ENCODE data around the gene EEF2K. TPM values are rescaled to one million over a fixed set of nuclear protein-coding genes. Genes with fewer than 3 reads are reported as not detected.

Gene EEF2K
- total RNA-seq, 1 experiment from 2014 or later = 31.0 TPM

- Histone ChIP-seq H3K4me1 (ENCODE audit: control insufficient read depth in 1 of 2, insufficient read depth in 2 of 2, low read length in 2 of 2) (no peaks in the 10 kb centered on the region), H3K36me3 (ENCODE audit: control insufficient read depth in 1 of 2, insufficient read depth in 2 of 2, low read length in 2 of 2) (peaks cover 28 to 31% of the 10 kb centered on the region in 2 experiments), H3K9ac (ENCODE audit: low read length) (no peak overlapping the region), H3K4me2 (ENCODE audit: low read length) (no peak overlapping the region), H3K79me2 (ENCODE audit: insufficient read depth, low read length) (peaks cover 10% of the 10 kb centered on the region), H3K27me3 (ENCODE audit: insufficient read depth, low read length) (no peaks in the 10 kb centered on the region), H3K9me2 (ENCODE audit: insufficient read depth) (no peaks in the 10 kb centered on the region), H2AFZ (ENCODE audit: low read depth, low read length, poor library complexity, severe bottlenecking) (no peak overlapping the region), H4K20me1 (ENCODE audit: insufficient read depth) (no peaks in the 10 kb centered on the region), H3K9me3 (ENCODE audit: control insufficient read depth in 1 of 2, insufficient read depth in 1 of 2, low read depth in 1 of 2, low read length in 2 of 2) (no peaks in the 10 kb centered on the region), H3K4me3 (replicated peaks in 1 of 2; ENCODE audit: low read depth in 1 of 2, low read length in 2 of 2) (no peak overlapping the region), H3K27ac (ENCODE audit: low read depth, low read length) (no peak overlapping the region)
- no TSS peak for BruUV-seq (replicated peaks)
- DNase-seq (ENCODE audit: low read depth, low spot score) = no peak
- ChIA-PET CTCF (no interaction called here), POLR2A (no interaction called here), RAD21 (ENCODE audit: low non-redundant PET in 1 of 2, low total read pairs in 2 of 2, uncharacterized antibody in 2 of 2, unreplicated experiment in 2 of 2) (no interaction called here)
- TF ChIP-seq SRF (IDR thresholded peaks at IDR 0.05; ENCODE audit: low read depth) (no peak), POLR2AphosphoS5 (IDR thresholded peaks at IDR 0.05; ENCODE audit: low read depth, low read length) (no peak), SP1 (IDR thresholded peaks at IDR 0.05; ENCODE audit: low read depth) (no peak), CTCF (IDR thresholded peaks at IDR 0.05 in 2 of 3, conservative IDR thresholded peaks at IDR 0.05 in 1 of 3; ENCODE audit: borderline replicate concordance in 1 of 3, insufficient read depth in 1 of 3, low read depth in 2 of 3, low read length in 2 of 3) (no peak), ATF3 (IDR thresholded peaks at IDR 0.05) (no peak), ELF1 (IDR thresholded peaks at IDR 0.05; ENCODE audit: borderline replicate concordance, low read depth) (no peak), MAX (IDR thresholded peaks at IDR 0.05) (no peak), CBX3 (IDR thresholded peaks at IDR 0.05; ENCODE audit: low read depth) (no peak), CEBPB (IDR thresholded peaks at IDR 0.05; ENCODE audit: low read depth) (no peak), YY1 (IDR thresholded peaks at IDR 0.05; ENCODE audit: extremely low read depth, insufficient replicate concordance, low read depth, low read length) (no peak), JUND (IDR thresholded peaks at IDR 0.05) (no peak), SIN3A (IDR thresholded peaks at IDR 0.05; ENCODE audit: low read depth) (no peak), ZNF274 (IDR thresholded peaks at IDR 0.05; ENCODE audit: low read depth, low read length) (no peak), FOSL1 (IDR thresholded peaks at IDR 0.05; ENCODE audit: low read depth) (no peak), RAD21 (IDR thresholded peaks at IDR 0.05; ENCODE audit: low read depth) (no peak), EZH2phosphoT487 (IDR thresholded peaks at IDR 0.05; ENCODE audit: borderline replicate concordance) (no peak)
- ATAC-seq = no peak
- intact Hi-C loops (cut with micrococcal nuclease) = loop anchor here (10.0 kb wide), 3 partner anchors 57 to 1023 kb away; no protein-coding TSS in a partner anchor
Measured at GRCh38 chr16:22328081-22328725, 122.1 kb downstream of the EEF2K start.
